Caco-2 (cell line): ENCODE measurements around the gene ZC3H18. TPM values are rescaled to one million over a fixed set of nuclear protein-coding genes. Genes with fewer than 3 reads are reported as not detected.

ENCODE experiments used
- BruUV-seq: library from RNA; stranded (reverse); fragments of 400-500 nt; replicated peaks from 2 replicates; lab custom pipeline; 2021; lab: Mats Ljungman, UMichigan
- CTCF ChIA-PET: fragments of 300-600 bp; sonication (Branson Sonifier 250); formaldehyde crosslinking; loops from one replicate; lab custom pipeline; 2022; ENCODE audit warnings: antibody characterized with exemption; lab: Charles Lee
- POLR2A ChIA-PET: fragments of 300-600 bp; sonication (Branson Sonifier 250); formaldehyde crosslinking; loops from one replicate; lab custom pipeline; 2022; ENCODE audit warnings: antibody characterized with exemption; lab: Charles Lee
- DNase-seq, 2 experiments: peaks; one replicate each; pipeline versions ENCODE4 v3.0.0 to v3.0.0-alpha.2; 2020 to 2022
- H3K27me3 ChIP-seq: replicated peaks from 2 replicates; pipeline ENCODE4 v1.6.0; 2011; ENCODE audit warnings: low read length; ENCODE audit not compliant: control insufficient read depth, insufficient read depth
- H3K36me3 ChIP-seq: 2 replicates; pipeline ENCODE4 v1.5.1; 2011; ENCODE audit warnings: low read length; ENCODE audit not compliant: control insufficient read depth, insufficient read depth
- H3K4me1 ChIP-seq: fragments of 250-450 bp; sonication (Bioruptor Pico); 2 replicates; pipeline ENCODE4 v1.5.1; 2020; ENCODE audit warnings: mild to moderate bottlenecking
- H3K4me3 ChIP-seq: 2 replicates; pipeline ENCODE4 v1.5.1; 2011; ENCODE audit warnings: low read depth, mild to moderate bottlenecking, control low read depth, low read length
- H3K9me3 ChIP-seq: fragments of 250-450 bp; sonication (Bioruptor Pico); 2 replicates; pipeline ENCODE4 v1.5.1; 2020; ENCODE audit warnings: mild to moderate bottlenecking, moderate library complexity
- H3K27ac Mint-ChIP-seq: one replicate; pipeline ENCODE4 v1.8.0; 2022; ENCODE audit warnings: mixed read lengths; ENCODE audit not compliant: unreplicated experiment
- H3K27me3 Mint-ChIP-seq: one replicate; pipeline ENCODE4 v1.8.0; 2022; ENCODE audit warnings: mixed read lengths; ENCODE audit not compliant: insufficient read depth, unreplicated experiment
- H3K36me3 Mint-ChIP-seq: one replicate; pipeline ENCODE4 v1.8.0; 2022; ENCODE audit warnings: mild to moderate bottlenecking, mixed read lengths; ENCODE audit not compliant: insufficient read depth, unreplicated experiment
- H3K4me1 Mint-ChIP-seq: one replicate; pipeline ENCODE4 v1.8.0; 2022; ENCODE audit warnings: low read depth, mixed read lengths; ENCODE audit not compliant: unreplicated experiment
- H3K4me3 Mint-ChIP-seq: one replicate; pipeline ENCODE4 v1.8.0; 2022; ENCODE audit warnings: mild to moderate bottlenecking, moderate library complexity, mixed read lengths; ENCODE audit not compliant: unreplicated experiment
- H3K9me3 Mint-ChIP-seq: one replicate; pipeline ENCODE4 v1.8.0; 2022; ENCODE audit warnings: mixed read lengths; ENCODE audit not compliant: unreplicated experiment
- intact Hi-C: fragments of 100-400 bp; cut with micrococcal nuclease; formaldehyde crosslinking; loops from one replicate; pipeline ENCODE4 v1.10.0; 2022; ENCODE audit not compliant: unreplicated experiment
- total RNA-seq: library from RNA; stranded (reverse); gene quantifications from 2 replicates; pipeline ENCODE4 v1.2.3, GENCODE V29; 2022
- TF ChIP-seq, protein P1 (sequence below), 2 experiments: fragments of 200-600 bp in 1 of 2; IDR thresholded peaks; 1 replicate in 1 of 2; 2 replicates in 1 of 2; pipeline versions ENCODE4 v1.5.1 to v1.8.0; 2011 to 2022; ENCODE audit warnings: antibody characterized with exemption in 1 of 2, control low read depth in 1 of 2, inconsistent platforms in 1 of 2, low read depth in 1 of 2, low read length in 1 of 2, mild to moderate bottlenecking in 1 of 2, moderate library complexity in 1 of 2; ENCODE audit not compliant: insufficient read depth in 1 of 2, severe bottlenecking in 1 of 2, unreplicated experiment in 1 of 2

Gene ZC3H18
- total RNA-seq, 1 experiment from 2014 or later = 82.0 TPM

DNA sequence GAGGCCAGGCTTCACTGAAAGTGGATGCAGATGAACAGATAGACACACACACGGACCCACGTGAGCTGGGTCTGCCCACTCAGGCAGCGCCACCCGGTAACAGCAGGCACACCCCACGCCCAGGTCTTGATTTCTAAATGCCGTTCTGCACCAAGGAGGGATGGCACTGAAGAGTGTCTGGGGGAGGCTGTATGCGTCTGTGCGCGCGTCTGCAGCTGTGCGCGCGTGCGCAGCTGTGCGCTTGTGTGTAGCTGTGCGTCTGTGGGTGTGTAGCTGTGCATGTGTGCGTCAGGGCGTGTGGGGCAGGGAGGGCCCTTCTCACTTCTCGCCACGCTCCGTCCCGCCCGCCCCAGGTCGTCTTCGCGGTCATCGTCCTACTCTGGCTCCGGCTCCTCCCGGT is 52.7 kb downstream of the ZC3H18 start:
- CTCF ChIA-PET = no interaction called here
- H3K27me3 Mint-ChIP-seq = no peaks in the 10 kb centered on the region
- intact Hi-C loops = no loop called here

DNA sequence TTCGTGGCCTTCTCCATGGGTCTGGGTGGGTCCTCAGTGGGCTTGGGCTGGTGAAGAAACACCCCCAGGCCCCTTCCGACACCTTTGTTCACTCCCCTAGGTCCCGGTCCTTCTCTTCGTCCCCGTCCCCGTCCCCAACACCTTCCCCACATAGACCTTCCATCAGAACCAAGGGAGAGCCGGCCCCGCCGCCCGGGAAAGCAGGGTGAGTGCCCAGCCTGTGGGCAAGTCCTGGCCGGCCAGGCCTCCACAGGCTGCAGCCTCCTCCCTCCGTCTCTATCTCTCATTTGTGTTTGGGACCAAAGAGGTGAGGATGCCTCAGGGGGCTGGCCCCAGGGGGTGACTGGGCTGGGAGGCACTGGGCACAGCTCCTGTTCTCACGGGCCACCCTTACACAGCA is 53.7 kb downstream of the ZC3H18 start:
- TF ChIP-seq, protein P1, sequence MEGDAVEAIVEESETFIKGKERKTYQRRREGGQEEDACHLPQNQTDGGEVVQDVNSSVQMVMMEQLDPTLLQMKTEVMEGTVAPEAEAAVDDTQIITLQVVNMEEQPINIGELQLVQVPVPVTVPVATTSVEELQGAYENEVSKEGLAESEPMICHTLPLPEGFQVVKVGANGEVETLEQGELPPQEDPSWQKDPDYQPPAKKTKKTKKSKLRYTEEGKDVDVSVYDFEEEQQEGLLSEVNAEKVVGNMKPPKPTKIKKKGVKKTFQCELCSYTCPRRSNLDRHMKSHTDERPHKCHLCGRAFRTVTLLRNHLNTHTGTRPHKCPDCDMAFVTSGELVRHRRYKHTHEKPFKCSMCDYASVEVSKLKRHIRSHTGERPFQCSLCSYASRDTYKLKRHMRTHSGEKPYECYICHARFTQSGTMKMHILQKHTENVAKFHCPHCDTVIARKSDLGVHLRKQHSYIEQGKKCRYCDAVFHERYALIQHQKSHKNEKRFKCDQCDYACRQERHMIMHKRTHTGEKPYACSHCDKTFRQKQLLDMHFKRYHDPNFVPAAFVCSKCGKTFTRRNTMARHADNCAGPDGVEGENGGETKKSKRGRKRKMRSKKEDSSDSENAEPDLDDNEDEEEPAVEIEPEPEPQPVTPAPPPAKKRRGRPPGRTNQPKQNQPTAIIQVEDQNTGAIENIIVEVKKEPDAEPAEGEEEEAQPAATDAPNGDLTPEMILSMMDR (IDR thresholded peaks at IDR 0.05; ENCODE audit: insufficient read depth in 1 of 2, low read depth in 1 of 2, low read length in 1 of 2, severe bottlenecking in 1 of 2, unreplicated experiment in 1 of 2) = no peak
- Mint-ChIP-seq H3K36me3 (peaks cover 96% of the 10 kb centered on the region), H3K27me3 (no peaks in the 10 kb centered on the region), H3K9me3 (no peaks in the 10 kb centered on the region), H3K27ac (no peak overlapping the region), H3K4me3 (no peak overlapping the region), H3K4me1 (no peaks in the 10 kb centered on the region)
- ChIA-PET CTCF (interaction anchor here (0.7 kb wide), 1 partner anchor 53 kb away, joined by 3 read pairs; the partner anchor contains the start of gene ZC3H18), POLR2A (no interaction called here)
- Histone ChIP-seq H3K4me3 (no peak overlapping the region), H3K36me3 (peaks cover 12% of the 10 kb centered on the region), H3K27me3 (no peaks in the 10 kb centered on the region), H3K9me3 (no peaks in the 10 kb centered on the region), H3K4me1 (no peaks in the 10 kb centered on the region)
- DNase-seq = no peak
- intact Hi-C loops = no loop called here
- BruUV-seq = no TSS peak

More for the DNA sequence above, 52.7 kb downstream of the ZC3H18 start:
- Mint-ChIP-seq H3K4me3 (no peak overlapping the region), H3K36me3 (peaks cover 96% of the 10 kb centered on the region), H3K27ac (no peak overlapping the region), H3K9me3 (no peaks in the 10 kb centered on the region), H3K4me1 (peaks cover 8% of the 10 kb centered on the region)
- TF ChIP-seq, protein P1 (IDR thresholded peaks at IDR 0.05; ENCODE audit: insufficient read depth in 1 of 2, low read depth in 1 of 2, low read length in 1 of 2, severe bottlenecking in 1 of 2, unreplicated experiment in 1 of 2) = no peak
- Histone ChIP-seq H3K36me3 (peaks cover 12% of the 10 kb centered on the region), H3K9me3 (no peaks in the 10 kb centered on the region), H3K27me3 (no peaks in the 10 kb centered on the region), H3K4me1 (peaks cover 7% of the 10 kb centered on the region; the same call in 1 of the 2 replicates), H3K4me3 (no peak overlapping the region)
- no peak for DNase-seq
- BruUV-seq = no TSS peak
- POLR2A ChIA-PET = no interaction called here

DNA sequence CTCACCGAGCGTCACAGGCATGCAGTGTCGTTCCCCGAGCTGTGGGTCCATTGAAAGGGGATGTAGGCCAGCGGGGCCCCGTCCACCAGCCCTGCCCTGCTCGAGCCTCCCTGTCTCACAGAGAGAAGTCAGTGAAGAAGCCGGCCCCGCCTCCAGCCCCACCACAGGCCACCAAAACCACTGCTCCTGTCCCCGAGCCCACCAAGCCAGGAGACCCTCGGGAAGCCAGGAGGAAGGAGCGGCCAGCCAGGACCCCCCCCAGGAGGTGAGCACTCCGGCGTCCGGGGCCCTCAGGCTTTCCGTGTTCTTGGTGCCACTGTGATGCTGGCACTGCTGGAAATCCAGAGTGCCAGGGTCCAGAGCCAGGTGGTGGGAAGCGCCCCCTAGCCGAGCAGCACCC is 54.3 kb downstream of the ZC3H18 start:
- Mint-ChIP-seq H3K27me3 (no peaks in the 10 kb centered on the region), H3K4me1 (no peaks in the 10 kb centered on the region), H3K9me3 (no peaks in the 10 kb centered on the region), H3K4me3 (no peak overlapping the region), H3K27ac (no peak overlapping the region), H3K36me3 (peaks cover 96% of the 10 kb centered on the region)
- no TSS peak for BruUV-seq
- intact Hi-C loops = no loop called here
- ChIA-PET POLR2A (no interaction called here), CTCF (no interaction called here)
- TF ChIP-seq, protein P1 (IDR thresholded peaks at IDR 0.05; ENCODE audit: insufficient read depth in 1 of 2, low read depth in 1 of 2, low read length in 1 of 2, severe bottlenecking in 1 of 2, unreplicated experiment in 1 of 2) = no peak
- Histone ChIP-seq H3K36me3 (peaks cover 9% of the 10 kb centered on the region), H3K9me3 (no peaks in the 10 kb centered on the region), H3K4me3 (no peak overlapping the region), H3K27me3 (no peaks in the 10 kb centered on the region), H3K4me1 (no peaks in the 10 kb centered on the region)
- DNase-seq = no peak
